Heart right ventricle (tissue), 16 donors: ENCODE measurements around the gene NCL. TPM values are rescaled to one million over a fixed set of nuclear protein-coding genes. Genes with fewer than 3 reads are reported as not detected.

ENCODE experiments used
- ATAC-seq, 8 donors: fragments of 200-7000 bp; cut with Tn5 transposase; one replicate each; pipeline ENCODE4 v1.9.1; 2020; ENCODE audit warnings: mild to moderate bottlenecking in 8 of 8, moderate library complexity in 8 of 8, moderate number of reproducible peaks in 1 of 8
- DNase-seq, 2 donors: peaks; one replicate each; pipeline ENCODE4 v3.0.0-alpha.2; 2020
- H3K27ac ChIP-seq, 10 donors: fragments of 200-600 bp; sonication (generic) in 2 of 10; one replicate each; pipeline versions ENCODE4 v1.5.0 to v1.8.0; 2020 to 2022; ENCODE audit warnings: mild to moderate bottlenecking in 3 of 10
- H3K27me3 ChIP-seq, 7 donors: fragments of 200-600 bp; one replicate each; pipeline ENCODE4 v1.8.0; 2021 to 2022; ENCODE audit warnings: mild to moderate bottlenecking in 2 of 7
- H3K36me3 ChIP-seq, 9 donors: fragments of 200-600 bp; sonication (generic) in 1 of 9; one replicate each; pipeline versions ENCODE4 v1.5.0 to v1.8.0; 2020 to 2022; ENCODE audit warnings: mild to moderate bottlenecking in 2 of 9
- H3K4me1 ChIP-seq, 9 donors: fragments of 200-600 bp; sonication (generic) in 1 of 9; one replicate each; pipeline versions ENCODE4 v1.5.0 to v1.8.0; 2020 to 2022; ENCODE audit warnings: mild to moderate bottlenecking in 4 of 9
- H3K4me3 ChIP-seq, 10 donors: fragments of 200-600 bp; sonication (generic) in 2 of 10; one replicate each; pipeline versions ENCODE4 v1.5.0 to v1.8.0; 2020 to 2022; ENCODE audit warnings: mild to moderate bottlenecking in 7 of 10, moderate library complexity in 2 of 10
- H3K9me3 ChIP-seq, 11 donors: fragments of 200-600 bp in 10 of 11; sonication (generic) in 2 of 11; one replicate each; pipeline versions ENCODE4 v1.5.0 to v1.8.0; 2013 to 2022; ENCODE audit warnings: mild to moderate bottlenecking in 2 of 11, control low read depth in 1 of 11, moderate library complexity in 1 of 11
- CTCF ChIP-seq, 9 donors: fragments of 200-600 bp; sonication (generic) in 2 of 9; IDR thresholded peaks; one replicate each; pipeline versions ENCODE4 v1.5.0 to v1.8.0; 2021 to 2022; ENCODE audit warnings: antibody characterized with exemption in 9 of 9, mild to moderate bottlenecking in 5 of 9, moderate library complexity in 1 of 9
- WGBS, 2 donors: extraction: QIAGEN DNeasy Blood & Tissue Kit; methylation state at CpG; one replicate each; pipeline ENCODE4 v1.1.7; 2013; ENCODE audit warnings: inconsistent platforms in 1 of 2; 5-methylcytosine and 5-hydroxymethylcytosine counted together
- intact Hi-C, 10 donors: fragments of 100-400 bp; cut with DNase I; formaldehyde crosslinking; loops; one replicate each; pipeline versions ENCODE4 v1.11.1 to v1.14.2; 2022
- polyA plus RNA-seq, 2 donors: library from polyadenylated mRNA; stranded (reverse); fragments of 200-250 nt; gene quantifications; one replicate each; pipeline ENCODE4 v1.2.3, GENCODE V29; 2013
- total RNA-seq, 10 donors: library from RNA; stranded (reverse); fragmentation: NEBNext Ultra II Directional in 3 of 10; extraction: Animal tissue kit (Norgen Biotek cat#: 25700) in 3 of 10; gene quantifications; one replicate each; pipeline versions ENCODE4 v1.2.1 to v1.2.4, GENCODE V29; 2021 to 2023
- donor health status: Arrhythmogenic right ventricular cardiomyopathy.
- donor health status: ischemic (EF 13 %, LVEDD 7.1; RV severe dilation, severe dysfunction).
- donor health status: healthy with polysubstance abuse.
- donor health status: DM: no; HTN: yes; CAD: no.
- donor health status: DM: no; HTN: no; CAD: no.
- donor health status: ischemic (EF 25% LVEDD 6.9; RV normal size, moderate dysfunction).
- donor health status: ischemic (EF 25% LVEDD 5.7; RV mildly dilated, moderate dysfunction).
- donor health status: healthy.
- donor health status: DM: yes; HTN: yes; CAD: no.
- donor health status: Ischemic cardiomyopathy.
- donor health status: ischemic (EF 35%, LVEDD 5.7; RV mildly dilated, moderate dysfunction).
- donor health status: nonischemic (EF 11% LVEDD 7.7; RV severe dilation, severe dysfunction).
- donor health status: DM: yes; HTN: yes; CAD: no.
- donor health status: PGD.
- donor health status: ischemic (EF 29% LVEDD 5.4; RV normal size, mild dysfunction).
- donor health status: nonischemic (EF 23%, LVEDD 6.1; RV moderate dilation, normal function).

NCL gene
- total and polyA plus RNA-seq, 12 donors, result 127 to 363 (median 300) TPM

GRCh38 chr2:231502596-231502995 is 38.3 kb upstream of the NCL start:
- Histone ChIP-seq H3K27ac (no peak overlapping the region), H3K36me3 (peaks cover 0 to 31% (median 0%) of the 10 kb centered on the region in 9 donors), H3K27me3 (no peaks in the 10 kb centered on the region), H3K4me3 (no peak overlapping the region), H3K4me1 (no peaks in the 10 kb centered on the region), H3K9me3 (no peaks in the 10 kb centered on the region)
- intact Hi-C loops, result no loop called here
- no peak for ATAC-seq
- no peak for TF ChIP-seq CTCF (IDR thresholded peaks at IDR 0.05)
- DNase-seq, result no peak

GRCh38 chr2:231497651-231498050 is 33.4 kb upstream of the NCL start:
- DNase-seq, result no peak
- no peak for TF ChIP-seq CTCF (IDR thresholded peaks at IDR 0.05)
- no peaks in the 10 kb centered on the region for H3K9me3 ChIP-seq
- no peak overlapping the region for H3K27ac ChIP-seq
- no peak overlapping the region for H3K4me3 ChIP-seq
- WGBS, 2 donors, result 94 to 95% methylated on average over 1 of the region's 1 CpG
- H3K27me3 ChIP-seq, result no peaks in the 10 kb centered on the region
- H3K4me1 ChIP-seq, result no peaks in the 10 kb centered on the region
- intact Hi-C loops, result no loop called here
- H3K36me3 ChIP-seq, result peaks cover 0 to 6% (median 0%) of the 10 kb centered on the region in 9 donors
- ATAC-seq, result no peak

GRCh38 chr2:231494669-231495068 is 30.4 kb upstream of the NCL start:
- DNase-seq, result no peak
- H3K27me3 ChIP-seq, result no peaks in the 10 kb centered on the region
- H3K4me3 ChIP-seq, result no peak overlapping the region
- H3K36me3 ChIP-seq, result no peaks in the 10 kb centered on the region
- no peak overlapping the region for H3K27ac ChIP-seq
- no peaks in the 10 kb centered on the region for H3K4me1 ChIP-seq
- intact Hi-C loops, result no loop called here
- 72 to 87% methylated on average over 3 of the region's 3 CpGs for WGBS, 2 donors
- peaks cover 0 to 3% (median 0%) of the 10 kb centered on the region in 11 donors for H3K9me3 ChIP-seq
- TF ChIP-seq CTCF (IDR thresholded peaks at IDR 0.05), result no peak
- no peak for ATAC-seq

GRCh38 chr2:231490801-231491200 is 26.5 kb upstream of the NCL start:
- no peak for DNase-seq
- no peak for TF ChIP-seq CTCF (IDR thresholded peaks at IDR 0.05)
- Histone ChIP-seq H3K4me3 (no peak overlapping the region), H3K27me3 (no peaks in the 10 kb centered on the region), H3K27ac (no peak overlapping the region), H3K36me3 (no peaks in the 10 kb centered on the region), H3K9me3 (peaks cover 0 to 3% (median 0%) of the 10 kb centered on the region in 11 donors), H3K4me1 (no peaks in the 10 kb centered on the region)
- ATAC-seq, result no peak
- 92 to 93% methylated on average over 7 of the region's 7 CpGs for WGBS, 2 donors
- intact Hi-C loops, result no loop called here
